Mesendoderm (in vitro differentiated cells): ENCODE measurements around the gene PQBP1.

Experiments
- DNase-seq: peaks from one replicate; pipeline ENCODE4 v3.0.0; 2013
- H2AK5ac ChIP-seq: 2 replicates; pipeline ENCODE4 v1.6.1; 2013; ENCODE audit warnings: low read length, inconsistent platforms
- H2BK120ac ChIP-seq: 2 replicates; pipeline ENCODE4 v1.6.1; 2013; ENCODE audit warnings: low read depth, mild to moderate bottlenecking, low read length, moderate library complexity, mixed read lengths
- H2BK15ac ChIP-seq: replicated peaks from 2 replicates; pipeline ENCODE4 v1.6.1; 2013; ENCODE audit warnings: low read depth, mild to moderate bottlenecking, moderate library complexity
- H2BK5ac ChIP-seq: 2 replicates; pipeline ENCODE4 v1.6.1; 2013; ENCODE audit warnings: low read length, inconsistent platforms
- H3K18ac ChIP-seq: 2 replicates; pipeline ENCODE4 v1.6.1; 2013; ENCODE audit warnings: mild to moderate bottlenecking, low read length, mixed read lengths
- H3K23ac ChIP-seq: one replicate; pipeline ENCODE4 v1.6.1; 2013; ENCODE audit warnings: low read length
- H3K27ac ChIP-seq: 2 replicates; pipeline ENCODE4 v1.5.1; 2013; ENCODE audit warnings: low read depth, mild to moderate bottlenecking, inconsistent platforms, low read length, moderate library complexity
- H3K27me3 ChIP-seq: 2 replicates; pipeline ENCODE4 v1.6.1; 2013; ENCODE audit warnings: low read length, control low read depth, mild to moderate bottlenecking, inconsistent platforms; ENCODE audit not compliant: insufficient read depth, poor library complexity
- H3K36me3 ChIP-seq: 2 replicates; pipeline ENCODE4 v1.6.1; 2013; ENCODE audit warnings: low read length, inconsistent platforms; ENCODE audit not compliant: control insufficient read depth, insufficient read depth
- H3K4ac ChIP-seq: one replicate; pipeline ENCODE4 v1.6.1; 2013; ENCODE audit warnings: low read depth, mild to moderate bottlenecking, low read length, moderate library complexity
- H3K4me1 ChIP-seq: 2 replicates; pipeline ENCODE4 v1.6.1; 2013; ENCODE audit warnings: low read depth, low read length, inconsistent platforms; ENCODE audit not compliant: control insufficient read depth
- H3K4me2 ChIP-seq: 2 replicates; pipeline ENCODE4 v1.6.1; 2013; ENCODE audit warnings: low read length
- H3K4me3 ChIP-seq: 2 replicates; pipeline ENCODE4 v1.5.1; 2013; ENCODE audit warnings: mild to moderate bottlenecking, low read length
- H3K56ac ChIP-seq: one replicate; pipeline ENCODE4 v1.6.1; 2013; ENCODE audit warnings: low read length
- H3K79me1 ChIP-seq: 2 replicates; pipeline ENCODE4 v1.6.1; 2013; ENCODE audit warnings: low read length, inconsistent platforms
- H3K79me2 ChIP-seq: 2 replicates; pipeline ENCODE4 v1.6.1; 2013; ENCODE audit warnings: mild to moderate bottlenecking, low read length; ENCODE audit not compliant: control insufficient read depth, insufficient read depth
- H3K9ac ChIP-seq: 2 replicates; pipeline ENCODE4 v1.6.1; 2013; ENCODE audit warnings: low read length, inconsistent platforms
- H4K5ac ChIP-seq: one replicate; pipeline ENCODE4 v1.6.1; 2013; ENCODE audit warnings: low read length
- H4K8ac ChIP-seq: one replicate; pipeline ENCODE4 v1.6.1; 2013; ENCODE audit warnings: low read depth, mild to moderate bottlenecking, control low read depth, low read length, moderate library complexity
- WGBS: extraction: QIAGEN DNeasy Blood & Tissue Kit; methylation state at CpG from one replicate; pipeline ENCODE4 v1.1.7; 2013; ENCODE audit warnings: low lambda C conversion rate, missing lambda C conversion rate; ENCODE audit not compliant: insufficient coverage; ENCODE audit errors: extremely low coverage; 5-methylcytosine and 5-hydroxymethylcytosine counted together

The PQBP1 gene

GRCh38 chrX:48917139-48918001 is 19.6 kb downstream of the PQBP1 start:
- no peak overlapping the region for H4K5ac ChIP-seq
- H2AK5ac ChIP-seq, result no peak overlapping the region
- H3K27me3 ChIP-seq, result no peaks in the 10 kb centered on the region
- H3K56ac ChIP-seq, result peak overlapping the region; percentile 88
- peaks cover 9% of the 10 kb centered on the region for H3K4me1 ChIP-seq
- H3K79me1 ChIP-seq, result no peaks in the 10 kb centered on the region
- H3K9ac ChIP-seq, result peak overlapping the region; percentile 83
- H3K79me2 ChIP-seq, result peaks cover 15% of the 10 kb centered on the region
- WGBS, result no CpG with 5 or more reads among the region's 27 CpGs
- no peak overlapping the region for H3K4ac ChIP-seq
- H2BK15ac ChIP-seq, result no peak overlapping the region
- H4K8ac ChIP-seq, result no peak overlapping the region
- no peak overlapping the region for H3K23ac ChIP-seq
- H3K4me3 ChIP-seq, result peak overlapping the region; percentile 74
- H3K18ac ChIP-seq, result no peak overlapping the region
- peak overlapping the region; percentile 64 for H3K4me2 ChIP-seq
- H3K27ac ChIP-seq, result no peak overlapping the region
- DNase-seq, result peak; percentile 95
- no peak overlapping the region for H2BK120ac ChIP-seq
- H3K36me3 ChIP-seq, result no peaks in the 10 kb centered on the region
- H2BK5ac ChIP-seq, result no peak overlapping the region

DNA sequence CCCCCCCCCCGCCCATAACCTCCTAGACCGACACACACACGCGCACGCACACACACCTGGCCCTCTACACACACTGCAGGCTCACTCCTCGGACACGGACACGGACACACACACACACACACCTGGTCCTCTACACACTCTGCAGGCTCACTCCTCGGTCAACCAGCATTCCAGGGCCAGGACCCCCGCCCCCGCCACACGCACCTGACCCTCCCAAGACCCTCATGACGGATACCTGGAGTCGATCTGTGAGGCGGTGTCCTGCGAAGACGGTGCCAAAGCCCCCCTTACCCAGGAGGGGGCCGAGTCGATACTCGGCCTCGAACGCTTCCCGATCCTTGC is 20.5 kb downstream of the PQBP1 start:
- H3K4ac ChIP-seq, result no peak overlapping the region
- peaks cover 9% of the 10 kb centered on the region for H3K4me1 ChIP-seq
- H2BK5ac ChIP-seq, result peak overlapping the region; percentile 45
- no peak overlapping the region for H4K5ac ChIP-seq
- peak overlapping the region; percentile 88 for H3K56ac ChIP-seq
- no peak overlapping the region for H3K18ac ChIP-seq
- no peaks in the 10 kb centered on the region for H3K79me1 ChIP-seq
- peak overlapping the region; percentile 83 for H3K9ac ChIP-seq
- peak overlapping the region; percentile 34 for H3K4me2 ChIP-seq
- no peak overlapping the region for H2BK15ac ChIP-seq
- DNase-seq, result no peak
- H3K27ac ChIP-seq, result no peak overlapping the region
- no peak overlapping the region for H4K8ac ChIP-seq
- no peak overlapping the region for H3K23ac ChIP-seq
- H3K36me3 ChIP-seq, result no peaks in the 10 kb centered on the region
- no peaks in the 10 kb centered on the region for H3K27me3 ChIP-seq
- no CpG with 5 or more reads among the region's 23 CpGs for WGBS
- H3K4me3 ChIP-seq, result peak overlapping the region; percentile 62
- H3K79me2 ChIP-seq, result peaks cover 15% of the 10 kb centered on the region
- no peak overlapping the region for H2BK120ac ChIP-seq
- no peak overlapping the region for H2AK5ac ChIP-seq

GRCh38 chrX:48918643-48919340 is 21.1 kb downstream of the PQBP1 start, which contains the start of gene PIM2:
Gene PIM2 (minus strand): TSS chrX:48919024. CDS start chrX:48918834, 190 bp downstream.
- H3K4me1 ChIP-seq, result peaks cover 9% of the 10 kb centered on the region
- H3K4ac ChIP-seq, result peak within 1 kb of the TSS; percentile 68
- DNase-seq, result peak; percentile 99
- H3K4me3 ChIP-seq, result peak within 1 kb of the TSS; percentile 74
- H3K27me3 ChIP-seq, result no peaks in the 10 kb centered on the region
- no CpG with 5 or more reads among the region's 55 CpGs for WGBS
- peak within 1 kb of the TSS; percentile 87 for H3K27ac ChIP-seq
- peak within 1 kb of the TSS; percentile 64 for H3K4me2 ChIP-seq
- H4K5ac ChIP-seq, result no peak within 1 kb of the TSS
- no peak within 1 kb of the TSS for H2AK5ac ChIP-seq
- no peaks in the 10 kb centered on the region for H3K36me3 ChIP-seq
- H2BK5ac ChIP-seq, result peak within 1 kb of the TSS; percentile 45
- no peak within 1 kb of the TSS for H3K23ac ChIP-seq
- no peak within 1 kb of the TSS for H2BK120ac ChIP-seq
- H3K9ac ChIP-seq, result peak within 1 kb of the TSS; percentile 83
- no peak within 1 kb of the TSS for H4K8ac ChIP-seq
- peak within 1 kb of the TSS; percentile 61 for H3K18ac ChIP-seq
- H3K79me1 ChIP-seq, result no peaks in the 10 kb centered on the region
- H2BK15ac ChIP-seq, result no peak within 1 kb of the TSS
- peaks cover 15% of the 10 kb centered on the region for H3K79me2 ChIP-seq
- H3K56ac ChIP-seq, result peak within 1 kb of the TSS; percentile 88

- H3K4me1 ChIP-seq, result peaks cover 9% of the 10 kb centered on the region
- DNase-seq, result peak; percentile 63
Observed at GRCh38 chrX:48919360-48919841, 21.7 kb downstream of the PQBP1 start.

DNA sequence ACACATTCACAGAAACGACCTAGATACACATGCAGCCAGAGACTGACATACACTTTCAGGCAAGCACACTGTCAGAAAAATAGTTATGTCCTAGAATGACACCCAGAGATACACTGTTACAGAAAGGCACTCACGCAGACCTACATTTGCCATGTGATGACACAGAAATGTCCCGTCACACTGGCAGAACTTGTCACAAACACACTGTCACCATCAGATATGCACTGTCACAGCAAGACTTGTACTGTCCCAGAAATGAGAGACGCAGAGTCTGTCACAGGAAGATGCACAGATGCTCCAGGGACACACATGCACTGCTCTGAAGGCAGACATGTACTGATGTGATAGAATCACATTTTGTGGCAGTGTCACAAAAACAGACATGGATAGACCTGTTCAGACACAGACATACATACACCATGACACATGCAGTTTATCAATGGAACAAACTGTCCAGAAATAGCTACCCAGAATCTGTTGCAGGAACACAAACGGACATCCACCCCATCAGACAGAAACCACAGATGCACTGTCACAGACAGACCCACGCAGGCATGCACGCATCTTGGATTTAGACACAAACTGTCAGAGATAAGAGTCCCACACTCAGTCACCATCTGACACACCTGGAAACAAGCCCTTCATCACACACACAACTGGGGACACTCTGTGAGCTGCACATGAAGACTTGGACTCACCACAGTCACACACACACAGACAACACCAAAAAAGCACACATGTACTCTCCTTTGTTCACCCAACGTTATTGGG is 22.4 kb downstream of the PQBP1 start:
- peak overlapping the region; percentile 82 for H3K56ac ChIP-seq
- H3K79me1 ChIP-seq, result no peaks in the 10 kb centered on the region
- H4K5ac ChIP-seq, result no peak overlapping the region
- H3K4me1 ChIP-seq, result peaks cover 9% of the 10 kb centered on the region
- H2AK5ac ChIP-seq, result peak overlapping the region; percentile 48
- no peak overlapping the region for H3K4me2 ChIP-seq
- H3K27me3 ChIP-seq, result no peaks in the 10 kb centered on the region
- peaks cover 2% of the 10 kb centered on the region for H3K36me3 ChIP-seq
- peak overlapping the region; percentile 29 for H2BK5ac ChIP-seq
- peak overlapping the region; percentile 87 for H3K27ac ChIP-seq
- H3K4ac ChIP-seq, result peak overlapping the region; percentile 68
- H2BK120ac ChIP-seq, result no peak overlapping the region
- no peak overlapping the region for H2BK15ac ChIP-seq
- H3K18ac ChIP-seq, result no peak overlapping the region
- DNase-seq, result no peak
- peak overlapping the region; percentile 74 for H3K9ac ChIP-seq
- no peak overlapping the region for H3K4me3 ChIP-seq
- peak overlapping the region; percentile 48 for H3K23ac ChIP-seq
- H3K79me2 ChIP-seq, result peaks cover 15% of the 10 kb centered on the region
- WGBS, result no CpG with 5 or more reads among the region's 8 CpGs
- H4K8ac ChIP-seq, result no peak overlapping the region

More at GRCh38 chrX:48919360-48919841, 21.7 kb downstream of the PQBP1 start:
- Histone ChIP-seq H3K4me3 (peak overlapping the region; percentile 16), H2BK15ac (no peak overlapping the region), H3K56ac (peak overlapping the region; percentile 82), H4K5ac (no peak overlapping the region), H3K36me3 (peaks cover 2% of the 10 kb centered on the region), H3K9ac (peak overlapping the region; percentile 74), H2AK5ac (no peak overlapping the region), H3K79me1 (no peaks in the 10 kb centered on the region), H3K4me2 (peak overlapping the region; percentile 38), H3K27ac (peak overlapping the region; percentile 87), H4K8ac (no peak overlapping the region), H3K18ac (peak overlapping the region; percentile 44), H2BK5ac (no peak overlapping the region), H2BK120ac (no peak overlapping the region), H3K79me2 (peaks cover 15% of the 10 kb centered on the region), H3K4ac (peak overlapping the region; percentile 68), H3K23ac (no peak overlapping the region), H3K27me3 (no peaks in the 10 kb centered on the region)
- no CpG with 5 or more reads among the region's 15 CpGs for WGBS
